HL-60 (cell line): ENCODE measurements around the gene SPATA46.

ENCODE experiments used
- POLR2AphosphoS5 ChIP-seq: IDR thresholded peaks from 2 replicates; pipeline ENCODE4 v1.6.1; 2012; ENCODE audit warnings: low read depth
- TF ChIP-seq, protein P1 (sequence below): IDR thresholded peaks from one replicate; pipeline ENCODE4 v1.5.1; 2011; ENCODE audit warnings: low read length, control low read depth, inconsistent platforms; ENCODE audit not compliant: insufficient read depth
- TF ChIP-seq, protein P2 (sequence below): IDR thresholded peaks from 2 replicates; pipeline ENCODE4 v1.6.1; 2012; ENCODE audit warnings: low read depth; ENCODE audit not compliant: insufficient replicate concordance

DNA sequence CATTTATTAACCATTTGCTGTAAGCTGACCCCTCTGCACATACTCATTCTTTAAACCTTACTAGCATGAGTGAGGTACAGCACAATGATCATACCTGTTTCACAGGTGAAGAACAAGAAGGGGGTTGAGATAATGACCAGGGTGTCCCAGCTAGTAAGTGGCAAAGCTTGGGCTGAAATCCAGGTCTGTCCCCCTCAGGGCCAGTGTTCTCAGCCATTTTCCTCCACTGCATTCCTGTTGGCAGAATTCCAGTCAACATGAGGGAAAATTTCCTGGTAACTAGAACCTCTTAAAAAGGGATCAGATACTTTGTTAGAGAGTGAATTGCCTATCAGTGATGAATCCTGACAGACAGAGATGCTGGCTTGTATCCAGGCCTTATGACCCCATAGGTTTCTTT, 48.1 kb downstream of the SPATA46 start:
- TF ChIP-seq, protein P1, sequence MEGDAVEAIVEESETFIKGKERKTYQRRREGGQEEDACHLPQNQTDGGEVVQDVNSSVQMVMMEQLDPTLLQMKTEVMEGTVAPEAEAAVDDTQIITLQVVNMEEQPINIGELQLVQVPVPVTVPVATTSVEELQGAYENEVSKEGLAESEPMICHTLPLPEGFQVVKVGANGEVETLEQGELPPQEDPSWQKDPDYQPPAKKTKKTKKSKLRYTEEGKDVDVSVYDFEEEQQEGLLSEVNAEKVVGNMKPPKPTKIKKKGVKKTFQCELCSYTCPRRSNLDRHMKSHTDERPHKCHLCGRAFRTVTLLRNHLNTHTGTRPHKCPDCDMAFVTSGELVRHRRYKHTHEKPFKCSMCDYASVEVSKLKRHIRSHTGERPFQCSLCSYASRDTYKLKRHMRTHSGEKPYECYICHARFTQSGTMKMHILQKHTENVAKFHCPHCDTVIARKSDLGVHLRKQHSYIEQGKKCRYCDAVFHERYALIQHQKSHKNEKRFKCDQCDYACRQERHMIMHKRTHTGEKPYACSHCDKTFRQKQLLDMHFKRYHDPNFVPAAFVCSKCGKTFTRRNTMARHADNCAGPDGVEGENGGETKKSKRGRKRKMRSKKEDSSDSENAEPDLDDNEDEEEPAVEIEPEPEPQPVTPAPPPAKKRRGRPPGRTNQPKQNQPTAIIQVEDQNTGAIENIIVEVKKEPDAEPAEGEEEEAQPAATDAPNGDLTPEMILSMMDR = no peak
- no peak for TF ChIP-seq POLR2AphosphoS5
- TF ChIP-seq, protein P2, sequence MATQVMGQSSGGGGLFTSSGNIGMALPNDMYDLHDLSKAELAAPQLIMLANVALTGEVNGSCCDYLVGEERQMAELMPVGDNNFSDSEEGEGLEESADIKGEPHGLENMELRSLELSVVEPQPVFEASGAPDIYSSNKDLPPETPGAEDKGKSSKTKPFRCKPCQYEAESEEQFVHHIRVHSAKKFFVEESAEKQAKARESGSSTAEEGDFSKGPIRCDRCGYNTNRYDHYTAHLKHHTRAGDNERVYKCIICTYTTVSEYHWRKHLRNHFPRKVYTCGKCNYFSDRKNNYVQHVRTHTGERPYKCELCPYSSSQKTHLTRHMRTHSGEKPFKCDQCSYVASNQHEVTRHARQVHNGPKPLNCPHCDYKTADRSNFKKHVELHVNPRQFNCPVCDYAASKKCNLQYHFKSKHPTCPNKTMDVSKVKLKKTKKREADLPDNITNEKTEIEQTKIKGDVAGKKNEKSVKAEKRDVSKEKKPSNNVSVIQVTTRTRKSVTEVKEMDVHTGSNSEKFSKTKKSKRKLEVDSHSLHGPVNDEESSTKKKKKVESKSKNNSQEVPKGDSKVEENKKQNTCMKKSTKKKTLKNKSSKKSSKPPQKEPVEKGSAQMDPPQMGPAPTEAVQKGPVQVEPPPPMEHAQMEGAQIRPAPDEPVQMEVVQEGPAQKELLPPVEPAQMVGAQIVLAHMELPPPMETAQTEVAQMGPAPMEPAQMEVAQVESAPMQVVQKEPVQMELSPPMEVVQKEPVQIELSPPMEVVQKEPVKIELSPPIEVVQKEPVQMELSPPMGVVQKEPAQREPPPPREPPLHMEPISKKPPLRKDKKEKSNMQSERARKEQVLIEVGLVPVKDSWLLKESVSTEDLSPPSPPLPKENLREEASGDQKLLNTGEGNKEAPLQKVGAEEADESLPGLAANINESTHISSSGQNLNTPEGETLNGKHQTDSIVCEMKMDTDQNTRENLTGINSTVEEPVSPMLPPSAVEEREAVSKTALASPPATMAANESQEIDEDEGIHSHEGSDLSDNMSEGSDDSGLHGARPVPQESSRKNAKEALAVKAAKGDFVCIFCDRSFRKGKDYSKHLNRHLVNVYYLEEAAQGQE = no peak
